Mesenteric fat pad (tissue), 1 donor: ENCODE results near the gene PNMA8C. TPM values are rescaled to one million over a fixed set of nuclear protein-coding genes. Genes with fewer than 3 reads are reported as not detected.
"Not testable (repeated sequence)": the region's sequence is repeated elsewhere in the genome, so short reads cannot be mapped to it uniquely, and the experiment has no call there.

Experiments
- DNase-seq: peaks from one replicate; pipeline ENCODE4 v3.0.0-alpha.2; 2020; ENCODE audit warnings: low spot score
- total RNA-seq: library from RNA; stranded (reverse); fragmentation: NEBNext Ultra II Directional; extraction: Animal tissue kit (Norgen Biotek cat#: 25700); gene quantifications from one replicate; pipeline ENCODE4 v1.2.1, GENCODE V29; 2021
- donor health status: DM: yes; HTN: yes; CAD: no.

PNMA8C gene
- total RNA-seq, 1 donor from 2014 or later = not detected

DNA sequence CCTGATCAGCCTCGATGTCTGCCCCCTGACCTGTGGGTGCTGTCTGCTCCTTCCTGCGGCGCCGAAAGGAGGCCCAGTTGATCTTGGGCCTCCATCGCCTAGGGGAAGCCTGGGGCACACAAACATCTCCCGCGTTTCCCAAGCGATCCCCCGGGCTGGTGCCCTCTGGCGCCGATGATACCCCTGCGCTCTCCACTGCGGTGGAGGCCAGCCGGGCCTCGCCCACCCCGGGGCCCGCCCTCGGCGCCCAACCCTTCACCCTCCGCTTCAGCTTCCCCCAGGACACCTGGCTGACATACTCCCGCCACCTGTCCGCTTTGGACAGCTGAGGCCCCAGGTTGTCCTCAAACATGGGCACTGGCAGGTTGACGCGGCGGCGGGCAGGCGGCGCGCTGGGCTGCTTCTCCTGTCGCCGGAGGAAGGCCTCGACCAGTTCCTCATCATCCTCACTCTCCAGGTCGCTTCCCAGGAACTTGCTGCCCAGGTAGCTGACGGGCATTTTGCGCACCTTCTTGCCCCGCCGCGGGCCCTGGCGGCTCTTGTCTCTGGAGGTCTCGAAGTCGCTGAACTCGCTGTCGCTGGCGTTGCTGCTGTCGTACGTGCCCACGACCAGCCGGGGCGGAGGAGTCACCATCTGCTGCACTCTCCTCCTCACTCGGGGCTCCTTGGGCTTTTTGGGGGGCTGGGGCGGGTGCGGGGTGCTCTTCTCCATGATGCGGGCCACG, 16.6 kb downstream of the PNMA8C start:
- no peak for DNase-seq

DNA sequence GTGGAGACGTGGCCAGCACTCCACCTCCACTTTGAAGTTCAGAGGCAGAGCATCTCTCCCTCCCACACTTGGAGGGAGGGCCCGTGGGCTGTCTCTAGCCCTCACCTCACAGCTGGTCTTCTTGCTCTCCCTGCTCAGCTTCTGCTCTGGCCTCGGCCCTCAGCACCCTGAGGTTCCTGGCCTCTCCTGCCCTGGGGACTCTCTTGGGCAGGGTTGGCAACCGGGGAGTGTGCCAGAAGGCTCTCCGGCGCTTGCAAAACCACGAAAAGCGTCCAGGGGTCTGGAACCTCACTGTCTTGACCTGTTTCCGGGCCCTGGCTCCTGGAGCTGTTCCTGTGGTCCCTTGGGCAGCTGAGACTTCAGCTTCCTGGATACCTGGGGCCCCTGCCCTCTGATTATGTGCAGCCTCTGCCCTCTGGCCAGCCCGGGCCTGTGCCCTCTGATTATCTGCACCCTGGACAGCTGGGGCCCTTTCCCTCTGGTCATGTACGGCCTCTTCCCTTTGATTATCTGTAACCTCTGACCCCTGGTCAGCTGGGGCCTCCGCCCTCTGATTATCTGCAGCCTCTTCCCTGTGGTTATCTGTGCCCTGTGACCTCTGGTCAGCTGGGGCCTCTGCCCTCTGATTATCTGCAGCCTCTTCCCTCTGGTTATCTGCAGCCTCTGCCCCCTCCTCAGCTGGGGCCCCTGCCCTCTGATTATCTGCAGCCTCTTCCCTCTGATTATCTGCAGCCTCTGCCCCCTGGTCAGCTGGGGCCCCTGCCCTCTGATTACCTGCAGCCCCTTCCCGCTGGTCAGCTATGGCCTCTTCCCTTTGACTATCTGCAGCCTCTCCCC, 17.4 kb downstream of the PNMA8C start:
- DNase-seq = no peak

DNA sequence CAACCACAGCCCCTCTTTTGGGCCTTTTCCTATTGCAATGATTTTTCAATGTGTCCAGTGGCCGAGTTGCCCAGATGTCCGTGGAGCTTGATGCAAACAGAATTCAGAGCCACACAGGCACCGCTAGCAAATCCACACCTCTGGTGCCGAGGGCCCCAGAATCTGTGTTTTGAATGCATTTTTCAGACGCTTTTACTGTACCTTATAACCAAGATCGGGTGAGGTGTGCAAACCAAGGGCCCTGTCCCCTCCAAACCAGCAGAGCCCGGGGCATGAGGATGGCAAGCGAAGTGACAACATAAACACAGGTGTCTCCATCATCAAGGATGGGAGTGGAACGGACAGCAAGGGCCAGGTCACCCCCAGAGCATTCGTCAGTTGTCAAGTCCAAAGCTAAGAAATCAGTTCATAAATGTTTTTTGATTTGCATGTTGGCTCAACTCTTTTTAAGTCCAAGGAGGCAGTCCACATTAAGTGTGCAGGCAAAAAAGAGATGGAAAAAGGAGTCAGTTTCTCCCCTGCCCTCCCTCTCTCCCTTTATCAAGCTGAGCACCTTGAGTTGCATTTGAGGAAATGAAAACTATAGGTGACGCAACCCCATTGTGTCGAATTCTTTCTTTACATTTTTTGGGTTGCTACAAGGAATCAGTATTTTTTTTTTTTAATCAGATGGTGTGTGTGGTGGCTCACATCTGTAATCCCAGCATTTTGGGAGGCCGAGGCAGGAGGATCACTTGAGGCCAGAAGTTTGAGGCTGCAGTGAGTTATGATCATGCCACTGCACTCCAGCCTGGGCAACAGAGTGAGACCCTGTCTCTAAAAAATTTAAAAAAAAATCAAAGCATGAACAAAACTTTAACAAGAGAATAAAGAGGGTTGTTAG, 18.3 kb downstream of the PNMA8C start:
- DNase-seq = no peak

DNA sequence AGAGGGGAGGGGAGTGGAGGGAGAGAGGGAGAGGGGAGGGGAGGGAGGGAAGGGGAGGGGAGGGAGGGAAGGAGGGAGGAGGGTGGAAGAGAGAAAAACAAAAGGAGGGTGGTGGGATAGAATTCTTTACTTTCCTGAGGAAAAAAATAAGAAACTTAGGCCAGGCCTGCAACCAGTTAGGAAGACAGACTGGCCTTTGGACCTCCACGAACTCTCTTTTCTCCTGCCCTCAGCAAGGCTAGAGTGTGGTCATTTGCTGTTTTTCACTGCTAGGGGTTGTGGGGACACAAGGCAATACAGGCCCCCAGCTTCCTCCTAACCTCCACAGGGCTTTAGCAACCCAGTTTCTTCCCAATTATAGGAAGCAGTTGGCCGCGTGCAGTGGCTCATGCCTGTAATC, 19.5 kb downstream of the PNMA8C start:
- DNase-seq = no peak

DNA sequence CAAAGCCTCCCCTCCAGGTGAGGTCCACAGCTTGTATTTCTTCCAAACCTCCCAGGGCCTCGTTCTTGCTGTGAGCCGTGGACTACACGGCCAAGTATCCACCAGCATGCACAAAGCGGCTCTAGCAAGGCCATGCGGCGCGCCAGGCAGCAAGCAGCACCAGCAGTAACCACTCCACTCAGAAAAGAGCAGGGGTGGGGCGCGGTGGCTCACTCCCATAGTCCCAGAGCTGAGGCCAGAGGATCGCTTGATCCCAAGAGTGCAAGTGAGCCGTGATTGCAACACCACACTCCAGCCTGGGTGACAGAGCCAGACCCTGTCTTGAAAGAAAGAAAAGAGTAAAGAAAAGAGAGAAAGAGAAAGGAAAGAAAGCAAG, 20.1 kb downstream of the PNMA8C start:
- no peak for DNase-seq

DNA sequence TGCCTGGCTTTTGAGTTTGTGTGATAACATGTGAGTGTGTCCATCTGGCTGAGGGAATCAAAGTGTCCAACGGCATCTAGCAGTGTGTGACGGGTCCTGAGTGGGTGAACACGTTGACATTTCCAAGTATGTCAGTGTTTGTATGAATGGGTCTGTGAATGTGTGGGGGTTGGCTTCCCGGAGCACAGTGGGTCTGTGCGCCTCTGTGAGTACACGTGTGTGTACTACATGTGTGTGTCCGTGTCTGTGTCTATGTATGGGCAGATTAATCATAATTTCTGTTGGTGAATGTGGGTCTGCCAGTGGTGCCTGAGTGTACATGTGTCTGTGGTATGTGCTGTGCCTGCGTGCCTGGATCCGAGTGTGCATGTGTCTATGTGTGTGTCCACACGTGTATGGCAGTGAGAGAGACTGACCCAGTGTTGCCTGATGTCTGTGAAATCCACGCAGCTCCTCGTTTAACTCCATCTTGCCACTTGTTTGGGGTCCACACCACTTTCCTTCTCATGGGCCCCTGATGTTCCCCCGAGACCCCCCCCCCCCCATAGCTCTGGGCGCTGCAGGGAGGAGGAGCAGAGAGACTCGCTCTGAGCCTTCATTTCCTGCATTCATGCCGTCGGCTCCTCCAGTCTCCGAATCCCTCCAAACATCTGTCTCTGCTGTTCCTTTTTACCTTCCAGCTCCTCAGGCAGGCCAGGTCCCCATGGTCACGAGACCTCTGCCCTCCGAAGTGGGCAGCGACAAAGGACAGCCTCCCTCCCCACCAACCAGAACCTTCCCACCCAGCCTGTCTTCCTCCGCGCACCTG, 20.7 kb downstream of the PNMA8C start:
- DNase-seq = no peak

DNA sequence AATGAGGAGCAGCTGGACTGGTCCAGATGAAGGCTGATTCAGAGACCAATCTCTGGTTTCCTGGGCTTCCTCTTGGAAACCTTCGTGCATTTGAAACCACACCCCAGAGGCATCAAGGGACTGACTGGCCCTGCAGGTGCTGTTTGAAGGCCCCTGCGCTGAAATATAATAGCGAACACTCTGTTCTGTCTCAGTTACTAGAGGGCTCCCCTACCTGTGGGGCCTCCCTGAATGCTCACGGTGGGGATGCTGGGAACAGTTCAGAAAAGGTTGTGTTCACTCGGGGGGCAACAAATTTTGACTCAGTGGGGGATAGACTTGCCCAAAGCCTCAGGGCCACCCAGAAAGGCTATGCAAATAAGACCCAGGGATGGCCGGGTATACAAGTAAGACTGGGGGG, 21.8 kb downstream of the PNMA8C start:
- DNase-seq = no peak

DNA sequence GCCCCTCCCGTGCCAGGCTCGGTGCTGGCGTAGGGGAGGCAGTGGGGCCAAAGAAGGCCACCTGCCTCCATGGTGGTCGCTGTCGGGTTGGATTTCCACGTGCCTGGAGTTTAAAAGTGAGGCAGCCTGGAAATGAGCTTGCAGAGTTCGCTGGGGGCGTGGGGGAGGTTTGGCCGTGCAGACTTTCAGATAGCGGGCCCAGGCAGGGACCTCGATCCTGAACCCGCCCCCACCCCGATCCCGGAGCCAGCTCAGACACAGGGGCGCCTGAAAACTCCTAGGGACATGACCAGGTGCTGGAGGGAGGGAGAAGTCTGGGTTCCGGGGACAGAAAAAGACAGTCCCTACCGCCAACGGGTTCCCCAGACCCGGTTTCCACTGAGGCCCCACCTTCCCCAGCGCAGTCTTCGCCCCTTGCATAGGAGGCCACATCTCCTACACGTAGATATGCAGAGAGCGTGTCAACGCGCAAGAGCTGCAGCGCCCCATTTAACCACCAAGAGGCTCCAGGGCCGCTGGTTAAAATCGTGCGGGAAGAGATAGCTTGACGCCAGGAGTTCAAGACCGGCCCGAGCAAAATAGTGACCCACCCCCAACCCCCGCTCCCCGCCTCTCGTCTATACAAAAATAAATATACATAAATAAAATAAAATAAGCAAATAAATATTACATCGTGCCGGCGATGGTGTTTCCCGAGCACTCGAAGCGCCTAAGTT, 23.8 kb downstream of the PNMA8C start:
- DNase-seq = no peak

DNA sequence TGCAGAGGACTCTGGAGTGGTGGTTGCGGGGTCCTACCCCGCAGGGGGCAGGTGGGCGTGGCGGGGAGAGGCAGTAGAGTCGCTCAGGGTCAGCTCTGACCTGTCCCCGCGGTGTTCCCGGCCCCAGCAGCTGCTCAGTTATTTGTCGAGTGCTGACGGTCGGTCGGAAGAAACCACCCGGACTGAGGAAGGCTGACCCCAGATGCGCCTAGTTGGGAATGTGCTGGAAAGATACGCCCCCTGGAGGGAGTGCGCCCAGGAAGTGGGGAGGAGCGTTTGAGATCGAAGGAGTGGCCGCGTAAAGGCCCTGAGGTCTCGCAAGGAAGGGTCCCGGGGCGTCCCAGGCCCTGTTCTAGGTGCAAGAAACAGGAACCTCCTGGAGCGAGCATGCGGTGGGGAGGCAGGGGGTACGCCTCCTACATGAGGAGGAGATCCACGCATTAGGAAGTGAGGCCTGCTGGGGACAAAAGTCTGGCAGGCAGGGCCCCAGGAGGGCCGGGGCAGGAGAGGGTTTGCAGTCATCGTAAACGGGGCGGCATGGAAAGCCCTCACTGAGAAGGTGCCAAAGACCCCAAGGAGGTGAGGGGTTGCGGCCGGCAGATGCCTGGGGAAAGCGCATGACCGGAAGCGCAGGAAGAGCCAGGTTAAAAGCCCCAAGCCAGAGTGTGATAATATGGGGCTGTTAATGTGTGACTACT, 24.5 kb downstream of the PNMA8C start:
- DNase-seq = no peak

DNA sequence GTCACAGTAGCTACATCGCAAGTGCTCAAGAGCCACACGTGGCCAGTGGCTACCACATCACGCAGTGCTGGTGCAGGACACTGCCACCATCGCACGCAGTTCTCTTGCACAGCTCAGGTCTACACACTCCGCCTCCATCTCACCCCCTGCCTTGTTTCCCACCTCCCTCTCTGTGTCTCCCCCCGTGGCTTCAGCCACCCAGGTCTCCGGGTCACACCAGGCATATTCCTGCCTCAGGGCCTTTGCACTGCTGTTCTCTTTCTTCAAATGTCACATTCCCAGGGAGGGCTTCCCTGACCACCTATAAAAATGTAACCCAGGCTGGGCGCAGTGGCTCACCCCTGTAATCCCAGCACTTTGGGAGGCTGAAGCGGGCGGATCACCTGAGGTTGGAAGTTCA, 26.0 kb downstream of the PNMA8C start:
- no peak for DNase-seq

DNA sequence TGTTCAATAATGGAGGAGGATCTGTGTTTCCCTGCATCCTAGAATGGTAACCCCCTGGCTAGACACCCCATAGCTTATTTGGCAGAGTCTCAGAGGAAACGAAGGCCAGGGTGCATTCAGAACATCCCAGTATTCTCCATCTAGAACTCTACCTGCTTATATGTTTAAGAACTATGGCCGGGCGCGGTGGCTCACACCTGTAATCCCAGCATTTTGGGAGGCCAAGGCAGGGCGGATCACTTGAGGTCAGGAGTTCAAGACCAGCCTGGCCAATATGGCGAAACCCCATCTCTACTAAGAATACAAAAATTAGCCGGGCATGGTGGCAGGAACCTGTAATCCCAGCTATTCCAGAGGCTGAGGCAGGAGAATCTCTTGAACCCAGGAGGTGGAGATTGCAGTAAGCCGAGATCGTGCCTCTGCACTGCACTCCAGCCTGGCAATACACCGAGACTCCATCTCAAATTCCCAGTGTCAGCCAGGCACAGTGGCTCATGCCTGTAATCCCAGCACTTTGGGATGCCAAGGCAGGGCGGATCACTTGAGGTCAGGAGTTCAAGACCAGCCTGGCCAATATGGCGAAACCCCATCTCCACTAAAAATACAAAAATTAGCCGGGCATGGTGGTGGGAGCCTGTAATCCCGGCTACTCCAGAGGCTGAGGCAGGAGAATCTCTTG, 30.8 kb downstream of the PNMA8C start:
- DNase-seq = not testable (repeated sequence)

DNA sequence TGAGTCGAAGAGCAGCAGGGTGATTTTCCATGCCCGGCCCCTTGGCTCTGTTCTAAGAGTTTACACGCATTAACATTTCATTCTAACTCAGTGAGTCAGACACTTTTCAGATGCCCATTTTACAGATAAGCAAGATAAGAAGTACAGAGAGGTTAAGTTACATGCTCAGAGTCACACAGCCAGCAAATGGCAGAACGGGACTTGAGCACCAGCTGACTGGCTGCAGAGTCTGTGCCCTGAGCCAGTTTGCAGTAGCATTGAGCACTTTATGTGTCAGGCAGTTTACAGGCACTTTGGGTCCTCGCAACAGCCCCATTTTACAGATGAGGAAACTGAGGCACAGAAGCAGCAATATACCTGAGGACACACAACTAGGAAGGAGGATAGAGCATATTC, 34.3 kb downstream of the PNMA8C start:
- no peak for DNase-seq

DNA sequence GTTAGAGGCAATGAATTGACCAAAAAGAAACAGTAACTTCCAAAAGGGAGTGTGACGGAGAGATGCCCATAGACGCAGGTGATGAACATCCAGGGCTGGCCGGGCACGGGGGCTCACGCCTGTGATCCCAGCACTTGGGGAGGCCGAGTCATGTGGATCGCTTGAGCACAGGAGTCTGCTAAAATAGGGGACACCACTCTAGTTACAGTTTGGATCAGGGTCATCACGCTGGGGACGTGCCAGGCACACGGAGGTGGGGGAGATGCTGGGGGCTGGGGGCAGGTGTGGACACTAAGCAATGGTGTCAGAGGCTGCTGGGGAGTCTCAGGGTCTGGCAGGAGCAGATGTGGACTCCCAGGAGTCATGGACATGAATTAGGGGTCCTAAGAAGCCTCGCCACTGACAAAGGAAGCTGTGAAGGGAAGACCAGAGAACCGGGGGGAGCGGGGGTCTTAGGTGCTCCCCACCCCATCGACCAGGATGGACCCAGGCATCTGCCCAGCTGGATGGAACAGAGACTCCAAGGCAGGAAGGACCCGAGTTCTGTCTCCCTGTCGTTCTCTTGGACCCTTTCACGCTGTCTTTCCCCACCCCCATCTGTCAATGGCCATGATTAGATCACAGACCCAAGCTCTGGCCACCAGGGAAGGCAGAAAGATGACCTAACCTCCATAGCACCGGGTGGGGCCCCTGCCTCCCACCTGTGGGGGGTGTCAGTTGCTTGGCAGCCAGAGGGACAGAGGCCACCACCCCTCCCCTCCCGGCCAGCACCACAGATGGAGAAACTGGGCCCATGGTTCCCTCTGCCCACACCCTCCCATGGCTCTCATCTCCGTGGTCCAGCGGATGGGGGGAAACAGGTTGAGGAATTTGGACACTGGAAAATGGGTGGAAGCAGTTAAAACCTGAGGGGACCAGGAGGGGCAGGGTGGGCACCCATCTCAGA, 35.0 kb downstream of the PNMA8C start:
- DNase-seq = no peak

DNA sequence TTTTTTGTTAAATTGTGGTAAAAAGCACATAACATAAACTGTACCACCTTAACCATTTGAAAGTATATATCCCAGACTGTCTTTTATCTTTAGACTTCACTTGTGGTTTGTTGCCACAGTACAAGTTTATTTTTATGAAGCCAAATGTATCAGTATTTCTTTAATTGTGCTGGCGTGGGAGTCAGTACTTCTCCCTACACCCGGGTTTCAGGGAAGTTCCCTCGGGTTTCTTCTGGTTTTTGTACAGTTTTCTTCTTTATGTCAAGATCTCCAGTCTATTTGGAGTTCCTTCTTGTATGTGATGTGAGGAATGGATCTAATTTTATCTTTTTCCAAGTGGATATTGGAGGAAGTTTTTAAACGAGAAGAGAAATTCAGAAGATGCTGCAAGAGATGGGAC, 35.9 kb downstream of the PNMA8C start:
- DNase-seq = no peak

DNA sequence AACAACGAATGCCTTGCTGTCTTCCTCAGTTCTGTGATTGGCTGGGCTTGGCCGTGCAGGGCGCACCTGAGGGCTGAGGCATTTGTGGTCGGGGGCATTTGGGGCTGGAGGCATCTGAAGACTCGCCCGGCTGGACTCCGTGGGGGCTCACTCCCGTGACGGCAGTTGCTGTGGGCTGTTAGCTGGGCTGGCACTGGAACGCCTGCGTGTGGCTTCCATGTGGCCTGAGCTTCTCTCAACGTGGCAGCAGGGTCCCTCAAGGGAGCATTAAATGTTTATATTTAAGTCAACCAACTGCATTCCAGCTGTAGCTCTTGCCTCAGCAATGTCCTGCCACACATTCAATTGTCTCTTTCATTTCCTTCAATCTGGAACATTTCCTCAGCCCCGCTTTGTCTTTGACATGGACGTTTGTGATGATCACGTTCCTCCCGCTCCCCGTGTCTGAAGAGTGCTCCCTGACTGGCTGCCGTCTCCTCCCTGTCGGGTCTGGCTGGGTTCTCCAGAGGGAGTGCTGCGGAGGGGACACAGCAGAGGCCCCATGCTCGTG, 36.4 kb downstream of the PNMA8C start:
- no peak for DNase-seq

DNA sequence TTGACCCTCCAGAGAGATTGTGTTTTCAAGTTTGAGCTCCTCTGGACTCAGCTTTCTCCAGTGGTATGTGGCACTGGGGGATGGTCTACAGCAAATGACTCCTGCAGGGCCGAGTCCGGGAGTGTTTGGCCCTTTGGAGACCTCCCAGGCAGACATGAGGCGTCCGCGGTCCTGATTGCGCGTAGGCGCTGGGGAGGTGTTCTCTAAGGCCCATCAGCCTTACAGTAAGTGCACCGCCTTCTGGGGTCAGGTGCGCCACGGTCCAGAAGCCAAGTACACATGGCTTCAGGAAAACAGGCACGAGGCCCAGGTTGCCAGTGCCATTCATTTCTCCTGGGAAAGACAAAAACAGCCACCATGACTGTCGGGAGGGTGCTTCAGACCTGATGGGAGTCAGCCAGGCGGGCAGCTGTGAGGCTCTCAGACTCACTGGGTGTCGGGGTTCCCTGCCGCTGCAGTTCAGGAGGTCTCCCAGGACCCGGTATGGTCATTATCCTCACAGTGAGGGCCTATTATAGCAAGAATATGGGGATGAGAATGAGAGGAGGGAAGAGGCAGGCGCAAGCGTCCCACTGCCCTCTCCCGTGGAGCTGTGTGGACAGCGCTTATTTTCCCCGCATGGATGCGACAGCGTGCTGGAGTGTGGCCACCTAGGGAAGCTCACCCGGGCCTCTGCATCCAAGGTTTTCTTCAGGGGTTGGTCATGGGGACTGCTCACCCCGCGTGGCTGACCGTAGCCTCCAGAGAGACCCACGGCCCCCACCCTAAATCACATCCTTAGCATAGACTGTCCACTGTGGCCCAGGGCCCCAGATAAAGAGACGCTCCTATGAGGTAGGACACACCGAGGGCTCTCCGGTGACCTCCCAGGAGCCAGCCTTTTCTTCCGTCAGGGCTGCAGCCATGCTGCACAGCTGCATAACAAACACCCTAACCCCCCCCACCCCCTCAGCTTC, 37.2 kb downstream of the PNMA8C start:
- no peak for DNase-seq
